ENCODE measurements around the gene CCDC175.

The CCDC175 gene

DNA sequence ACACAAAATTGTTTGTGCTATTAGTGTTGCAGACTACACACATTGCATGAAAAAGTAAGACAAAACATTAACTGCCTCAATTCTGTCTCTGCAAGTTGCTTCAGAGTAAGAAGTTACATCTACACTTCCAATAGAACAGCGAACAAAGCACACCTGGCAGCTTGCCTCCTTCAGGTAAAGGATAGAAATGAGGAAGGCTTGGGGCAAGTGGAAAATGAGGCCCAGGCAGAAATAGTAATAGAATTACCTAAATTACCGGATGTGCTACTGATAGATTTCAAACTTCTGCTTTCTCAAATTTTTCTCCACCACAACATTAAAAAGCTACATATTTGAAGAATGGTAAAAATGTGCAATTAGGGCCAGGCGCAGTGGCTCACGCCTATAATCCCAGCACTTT lies 37.7 kb downstream of the CCDC175 start:
- DNase-seq: no peak

DNA sequence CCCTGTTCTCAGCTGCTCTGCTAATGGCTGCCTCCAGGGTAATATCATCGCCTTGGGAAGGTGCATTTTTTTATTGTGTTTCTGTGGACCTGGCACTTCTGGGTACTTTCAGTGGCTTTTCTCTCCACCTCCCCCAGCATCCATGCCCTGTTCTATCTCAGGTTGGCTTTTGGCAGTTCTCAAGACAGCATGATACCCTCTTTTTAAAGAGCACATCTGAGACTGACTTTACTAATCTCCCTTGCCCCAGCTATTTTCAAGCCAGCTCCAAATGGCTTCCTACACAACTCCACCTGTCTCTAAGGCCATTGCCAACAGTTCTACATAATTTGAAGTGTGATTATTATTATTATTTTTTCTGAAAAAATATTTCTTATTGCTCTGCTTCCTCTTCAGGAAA lies 39.1 kb downstream of the CCDC175 start:
- DNase-seq: no peak

DNA sequence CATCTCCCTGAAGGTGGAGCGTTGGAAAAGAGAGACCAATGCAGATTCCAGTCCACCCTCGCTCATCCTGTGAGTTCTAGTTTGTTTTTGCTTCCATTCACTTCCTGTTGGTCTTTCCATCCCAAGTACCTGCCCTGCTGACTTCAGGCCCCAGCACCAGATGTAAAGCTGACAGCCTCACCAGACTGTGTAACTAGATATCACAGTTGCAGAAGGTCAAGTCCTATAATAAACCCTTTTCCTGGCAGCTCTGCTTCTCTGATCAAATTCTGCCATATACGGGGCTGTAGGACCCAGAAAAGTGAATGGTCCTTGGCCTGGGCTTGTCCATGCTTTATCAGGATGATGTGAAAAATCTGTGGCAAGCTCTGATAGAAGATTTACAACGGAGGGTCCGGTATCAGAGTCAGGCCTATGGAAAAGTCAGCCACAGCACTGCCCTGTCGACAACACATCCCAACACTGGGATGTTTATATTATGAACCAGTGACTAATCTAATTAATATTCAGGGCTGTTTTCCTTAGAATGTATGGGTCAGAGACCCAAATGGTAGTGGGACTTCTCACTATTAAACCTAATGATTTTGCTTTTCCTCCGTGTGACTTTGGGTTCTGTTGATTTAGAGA lies 42.1 kb downstream of the CCDC175 start:
- DNase-seq: no peak

DNA sequence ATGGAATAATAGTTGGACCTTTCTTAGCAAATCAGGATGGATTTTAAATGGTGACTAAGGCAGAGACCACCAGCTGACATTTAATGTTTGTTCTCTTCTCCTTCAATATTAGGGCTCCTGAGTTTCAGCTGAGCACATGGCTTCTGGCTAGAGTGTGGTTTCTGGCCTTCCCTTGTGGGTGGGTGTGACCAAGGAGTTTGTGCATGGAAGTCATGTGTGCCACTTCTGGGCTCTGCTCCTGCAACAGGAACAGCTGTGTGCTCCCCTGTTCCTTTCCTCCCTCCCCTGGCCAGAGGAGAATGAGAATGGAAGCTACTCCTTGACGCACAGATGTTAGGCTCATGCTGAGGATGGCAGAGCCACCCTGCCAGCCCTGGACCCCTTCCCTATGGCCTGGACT lies 44.2 kb downstream of the CCDC175 start:
- DNase-seq: no peak

DNA sequence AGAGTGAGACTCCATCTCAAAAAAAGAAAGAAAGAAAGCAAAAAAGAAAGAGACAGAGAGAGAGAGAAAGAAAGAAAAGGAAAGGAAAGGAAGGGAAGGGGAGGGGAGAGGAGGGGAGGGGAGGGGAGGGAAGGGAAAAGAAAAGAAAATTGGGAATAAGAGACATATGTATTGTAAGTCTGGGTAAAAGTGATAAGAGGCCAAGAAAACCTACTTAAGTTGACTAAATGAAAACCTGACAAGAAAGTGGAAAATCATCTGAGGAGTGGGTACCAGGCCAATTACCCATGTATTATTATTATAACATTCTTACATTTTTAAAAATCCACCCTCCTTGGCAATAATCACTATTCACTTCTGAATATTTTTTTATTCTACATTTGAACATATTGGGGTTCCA lies 46.3 kb downstream of the CCDC175 start:
- DNase-seq: no peak

DNA sequence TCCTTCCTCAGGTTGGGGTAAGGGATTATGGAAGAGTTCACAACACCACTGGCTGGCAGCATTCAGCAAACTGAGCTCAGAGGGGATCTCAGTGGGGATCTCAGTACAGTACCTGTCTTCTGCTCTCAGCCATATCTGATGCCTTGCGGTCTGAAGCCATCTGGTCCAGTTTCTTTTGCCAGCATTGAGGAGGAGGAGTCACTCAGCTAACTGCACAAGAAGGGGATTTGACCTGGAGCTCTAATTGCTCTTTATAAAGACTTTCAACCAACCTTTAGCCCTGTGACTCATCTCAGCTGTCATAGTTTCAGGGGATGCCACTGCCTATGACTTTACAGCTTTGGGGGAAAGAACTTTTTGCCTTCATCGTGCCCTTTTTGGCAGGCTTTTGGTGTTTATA lies 47.4 kb downstream of the CCDC175 start:
- DNase-seq: no peak

DNA sequence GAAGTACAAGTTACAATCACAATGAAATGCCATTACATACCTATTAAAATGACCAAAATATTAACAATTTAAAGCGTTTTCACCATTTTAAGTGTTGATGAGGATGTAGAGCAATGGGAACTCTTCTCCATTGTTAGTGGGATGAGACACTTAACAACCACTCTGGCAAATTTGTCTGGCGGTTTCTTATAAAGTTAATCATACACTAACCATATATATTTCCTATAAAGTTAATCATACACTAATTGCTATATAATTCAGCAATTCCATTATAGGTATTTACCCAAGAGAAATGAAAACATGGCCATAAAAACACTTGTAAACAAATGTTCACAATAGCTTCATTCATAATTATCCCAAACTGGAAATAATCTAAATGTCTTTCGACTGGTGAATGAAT lies 56.4 kb downstream of the CCDC175 start:
- DNase-seq: no peak

DNA sequence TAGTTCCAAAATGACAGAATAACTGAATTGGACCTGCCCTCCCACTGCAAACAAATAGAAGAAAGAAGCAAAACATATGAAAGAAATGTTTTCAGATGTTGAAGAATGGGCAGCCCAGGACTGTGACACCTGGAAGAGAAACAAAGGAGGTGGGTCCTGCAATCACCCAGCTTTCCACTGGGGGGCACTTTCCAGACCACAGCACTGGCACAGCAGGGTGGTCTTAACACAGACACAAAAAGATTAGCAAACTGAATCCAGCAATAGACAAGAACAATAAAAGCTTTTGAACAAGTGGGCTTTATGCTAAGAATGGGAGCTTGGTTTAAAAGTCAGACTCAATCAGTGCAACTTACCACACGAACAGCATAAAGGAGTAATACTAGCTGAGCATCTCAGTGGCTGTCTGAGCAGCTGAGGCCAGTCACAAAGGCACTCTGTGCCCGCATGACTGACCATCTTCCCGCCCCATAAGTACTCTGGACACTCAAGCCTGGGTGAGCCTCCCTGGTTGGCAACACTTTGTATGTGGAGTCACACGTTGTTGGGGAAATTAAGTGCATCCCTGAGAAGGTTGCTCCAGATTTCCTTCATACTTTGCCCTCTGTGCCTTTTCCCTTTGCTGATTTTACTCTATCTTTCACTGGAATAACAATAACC lies 64.6 kb downstream of the CCDC175 start:
- no peak for DNase-seq

DNA sequence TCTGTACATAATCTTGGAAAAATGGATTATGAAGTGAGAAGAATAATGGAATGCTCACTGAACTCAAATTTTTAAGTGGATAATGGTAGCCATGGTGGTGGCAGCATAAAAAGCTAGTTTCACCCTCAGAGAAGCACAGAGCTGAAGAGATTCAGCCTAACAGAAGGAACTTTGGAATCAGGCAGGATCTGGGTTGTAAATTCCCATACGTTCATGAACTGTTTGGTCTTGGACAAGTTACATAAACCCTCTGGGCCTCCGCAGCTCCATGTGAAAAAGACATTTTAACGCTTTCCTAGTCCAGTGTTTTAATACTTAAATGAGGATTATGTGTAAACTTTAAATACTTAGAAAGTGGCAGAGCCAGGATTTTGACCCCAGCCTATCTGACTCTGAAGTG lies 65.6 kb downstream of the CCDC175 start:
- DNase-seq: no peak

DNA sequence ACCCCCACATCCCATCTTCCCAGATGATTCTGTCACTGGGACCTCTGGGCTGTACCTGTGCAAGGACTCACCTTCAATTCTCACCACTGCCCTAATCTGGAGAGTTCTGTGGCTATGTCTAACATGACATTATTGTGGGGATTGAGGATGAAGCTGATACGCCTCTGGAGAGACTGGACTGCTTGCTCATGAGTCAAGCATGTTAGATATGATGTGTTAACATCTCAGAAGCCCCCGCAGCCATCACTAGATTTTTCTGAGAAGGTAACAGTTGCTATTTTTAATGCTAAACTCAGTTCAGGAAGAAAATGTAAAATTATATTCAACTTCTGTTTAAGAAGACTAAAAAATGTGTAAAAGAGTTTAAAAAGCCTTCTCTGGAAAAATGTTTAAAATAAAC lies 66.6 kb downstream of the CCDC175 start:
- DNase-seq: no peak

DNA sequence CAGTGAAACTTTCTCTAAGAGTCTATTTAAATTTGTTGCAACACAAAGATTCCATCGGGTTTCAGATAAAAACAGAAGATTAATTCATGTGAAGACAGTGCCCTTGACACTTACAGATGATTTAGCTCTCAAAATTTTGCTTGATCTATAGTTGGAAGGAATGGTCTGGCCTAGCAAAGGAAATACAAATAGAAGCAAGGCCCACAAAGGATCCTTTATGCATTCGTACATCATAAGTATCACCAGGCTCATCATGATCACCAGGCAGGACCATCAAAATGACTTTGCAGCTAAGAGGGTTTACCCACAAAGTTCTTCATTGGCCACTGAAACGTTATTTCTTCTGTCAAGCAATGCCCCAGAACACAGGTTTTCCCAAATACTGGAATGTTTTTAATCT lies 67.5 kb downstream of the CCDC175 start:
- DNase-seq: no peak

DNA sequence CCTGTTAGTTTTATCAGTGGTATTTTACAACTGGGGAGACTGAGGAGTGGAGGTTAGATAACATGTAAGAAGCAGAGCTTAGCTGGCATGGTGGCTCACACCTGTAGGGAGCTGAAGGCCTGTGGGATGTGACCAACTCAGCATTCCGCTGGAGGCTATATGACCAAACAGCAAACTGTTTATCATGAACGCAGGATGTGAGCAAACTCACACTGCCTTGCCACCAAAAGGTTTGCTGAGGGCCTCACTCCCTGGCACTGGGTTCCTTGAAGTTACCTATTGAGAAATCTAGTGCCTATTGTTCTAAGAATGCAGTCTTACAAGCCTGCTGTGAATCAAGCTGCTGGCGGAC lies 68.9 kb downstream of the CCDC175 start:
- DNase-seq: no peak

DNA sequence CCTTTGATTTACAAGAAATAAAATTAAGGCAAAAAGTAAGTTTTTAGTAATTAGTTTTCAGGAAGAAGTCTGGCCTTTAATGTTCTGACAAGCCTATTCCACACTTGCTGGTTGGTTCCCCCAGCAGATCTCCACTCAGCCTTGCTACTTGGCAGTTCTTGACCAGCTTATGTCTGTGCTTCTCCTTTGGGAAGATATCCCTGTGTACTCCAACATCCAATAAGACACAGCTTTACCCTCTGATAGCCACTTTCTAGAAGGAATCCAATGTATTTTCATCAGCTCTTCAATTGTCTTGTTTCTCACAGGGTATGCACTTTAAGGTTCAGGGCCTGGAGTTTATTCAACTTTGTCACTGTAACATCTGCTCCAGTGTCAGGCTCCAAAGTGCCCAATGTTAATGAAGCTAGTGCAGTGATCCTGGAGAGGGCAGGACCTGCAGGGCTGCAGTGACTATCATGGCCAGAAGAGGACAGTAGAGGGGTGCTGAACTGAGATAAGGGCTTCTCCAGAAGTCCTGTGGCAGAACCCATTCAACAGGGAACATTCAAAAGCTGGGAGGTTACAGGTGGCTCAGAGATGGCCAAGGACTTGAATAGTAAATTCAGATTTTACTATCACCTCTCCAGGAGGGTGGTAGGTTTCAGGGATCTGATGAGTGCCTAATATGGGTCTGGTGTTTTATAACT lies 69.4 kb downstream of the CCDC175 start:
- DNase-seq: peak; percentile 73

DNA sequence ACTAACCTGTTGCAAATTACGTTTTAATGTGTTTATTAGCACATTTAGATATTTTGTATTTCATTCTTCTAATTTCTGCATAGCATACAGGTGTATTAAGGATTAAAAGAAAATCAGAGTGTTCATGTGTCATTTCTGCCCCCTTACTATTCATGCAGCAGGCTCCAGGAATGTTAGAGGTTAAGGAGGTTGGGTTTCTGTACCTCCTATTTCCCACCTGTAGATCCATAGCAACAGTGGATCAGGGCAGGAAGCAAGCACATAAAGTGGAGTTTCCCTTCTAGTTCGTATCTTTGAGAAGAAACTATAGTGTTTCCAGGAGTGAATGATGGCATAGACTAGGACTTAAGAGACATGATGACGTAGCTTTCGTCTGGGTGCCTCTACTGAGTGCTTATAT lies 73.4 kb downstream of the CCDC175 start:
- DNase-seq: no peak

DNA sequence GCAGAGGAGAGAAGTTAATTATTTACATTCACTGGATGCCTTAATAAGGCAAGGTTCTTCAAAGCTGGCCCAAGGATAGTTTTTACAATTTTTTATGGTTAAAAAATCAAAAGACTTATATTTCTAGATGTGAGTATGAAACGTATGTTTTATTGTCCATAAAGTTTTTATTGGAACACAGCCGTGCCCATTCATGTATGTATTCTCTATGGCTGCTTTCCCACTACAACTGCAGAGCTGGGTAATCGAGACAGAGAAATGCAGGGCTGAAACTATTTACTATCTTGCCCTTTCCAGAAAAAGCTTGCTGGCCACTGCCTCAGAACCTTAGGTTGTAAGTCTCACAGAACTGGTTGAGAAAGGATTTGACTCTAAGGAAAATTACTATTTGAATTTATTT lies 75.9 kb downstream of the CCDC175 start:
- no peak for DNase-seq

DNA sequence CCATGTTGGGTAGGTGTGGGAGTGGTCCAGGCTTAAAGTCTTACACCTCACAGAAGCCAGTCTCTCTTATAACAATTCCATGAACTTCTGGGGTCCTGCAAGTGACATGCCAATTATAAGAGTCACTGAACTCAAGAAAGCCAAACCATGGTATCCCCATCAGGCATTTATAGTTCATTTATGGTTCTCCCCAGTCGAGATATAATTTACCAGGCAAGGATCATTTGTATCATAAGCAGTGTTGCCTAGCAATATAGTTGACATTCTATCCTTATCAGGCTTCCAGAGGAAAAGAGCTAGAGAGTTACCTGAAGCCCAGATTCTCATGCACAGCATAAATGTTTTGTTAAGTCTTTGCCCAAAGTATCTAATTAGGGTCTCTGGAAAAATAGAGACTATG lies 84.2 kb downstream of the CCDC175 start:
- DNase-seq: no peak

DNA sequence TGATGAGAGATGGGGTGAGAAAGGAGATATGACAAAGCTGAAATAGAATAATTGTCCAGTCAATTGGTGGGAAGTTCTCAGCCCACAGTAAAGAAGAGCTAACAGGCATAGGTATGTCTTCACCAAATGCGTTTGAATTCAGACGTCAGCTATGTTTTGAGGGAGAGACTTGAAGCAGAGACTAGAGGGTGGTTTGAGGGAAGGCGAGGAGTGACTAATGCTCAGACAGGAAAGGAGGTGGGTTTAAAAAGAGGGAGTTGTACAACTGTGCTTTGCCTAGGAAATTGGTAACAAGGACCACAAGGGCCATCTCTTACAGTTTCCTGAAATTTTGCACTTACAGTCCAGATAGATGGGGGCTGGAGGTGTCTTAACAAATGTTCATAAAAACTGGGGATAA lies 85.9 kb downstream of the CCDC175 start:
- no peak for DNase-seq

DNA sequence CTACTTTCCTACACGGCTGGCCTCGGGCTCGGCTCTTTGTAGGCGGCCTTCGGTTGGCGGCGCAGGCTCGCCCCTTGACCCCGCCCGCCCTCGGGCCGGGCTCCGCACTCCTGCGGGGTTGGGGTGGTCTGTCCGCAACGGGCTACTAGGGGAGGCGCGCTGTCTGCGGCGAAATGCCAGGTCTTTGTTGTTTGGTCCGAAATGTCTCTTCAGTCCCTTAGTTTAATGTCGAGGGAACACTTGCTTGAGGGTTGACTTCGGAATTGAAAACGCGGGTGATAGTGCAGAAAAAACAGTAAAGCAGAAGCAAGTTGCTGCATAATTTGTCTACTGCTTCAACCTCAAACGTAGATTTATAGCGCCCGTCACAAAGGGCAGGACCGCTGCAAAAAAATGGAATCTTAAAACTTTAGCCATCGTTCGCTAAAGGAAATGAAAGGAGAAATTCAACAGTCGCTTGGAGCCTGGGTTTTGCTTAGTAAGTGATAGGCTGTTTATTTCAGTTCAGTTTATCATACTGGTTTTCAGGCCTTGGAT lies 91.9 kb downstream of the CCDC175 start:
- DNase-seq: peak; percentile 66

DNA sequence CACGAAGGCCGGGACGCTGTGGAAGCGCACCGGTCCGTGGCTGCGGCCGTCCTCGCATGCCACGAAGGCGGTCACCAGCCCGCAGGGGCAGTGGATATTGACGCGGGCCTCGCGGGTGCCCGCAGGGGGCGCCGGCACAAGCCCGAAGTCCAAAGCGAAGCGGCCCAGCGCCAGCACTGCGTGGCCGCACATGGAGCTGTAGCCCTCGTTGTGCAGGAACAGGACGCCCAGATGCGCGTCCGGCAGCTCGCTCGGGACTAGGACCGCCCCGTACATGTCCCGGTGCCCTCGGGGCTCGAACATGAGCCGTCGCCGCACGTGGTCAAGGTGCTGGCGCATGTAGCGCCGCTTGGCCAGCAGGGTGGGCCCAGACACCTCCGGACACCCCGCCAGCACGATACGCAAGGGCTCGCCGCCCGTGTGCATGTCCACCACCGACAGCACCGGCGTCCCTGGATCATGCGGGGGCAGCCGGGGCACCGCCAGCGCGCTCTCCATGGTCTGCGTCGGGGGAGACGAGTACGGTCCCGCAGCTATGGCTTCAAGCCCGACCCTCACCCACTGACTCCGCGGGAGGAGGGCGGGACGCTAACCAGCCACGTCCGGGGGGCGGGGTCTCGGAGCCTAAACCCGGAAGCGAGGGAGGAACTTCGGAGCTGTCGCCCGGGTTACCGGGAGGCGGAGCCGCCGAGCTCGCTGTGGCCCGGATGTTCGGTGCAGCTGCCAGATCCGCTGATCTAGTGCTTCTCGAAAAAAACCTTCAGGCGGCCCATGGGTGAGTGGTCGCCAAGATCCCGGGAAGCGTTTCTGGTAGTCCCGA lies 92.6 kb downstream of the CCDC175 start, which contains the start of the genes JKAMP and L3HYPDH:
TSS of gene JKAMP (plus strand) at position 699 of the 820 bp plus-strand sequence. CDS start at position 772, 73 bp downstream.
TSS of gene L3HYPDH (minus strand) at position 590 of the 820 bp plus-strand sequence. CDS start at position 498, 92 bp downstream.
- DNase-seq: peak; percentile 99

DNA sequence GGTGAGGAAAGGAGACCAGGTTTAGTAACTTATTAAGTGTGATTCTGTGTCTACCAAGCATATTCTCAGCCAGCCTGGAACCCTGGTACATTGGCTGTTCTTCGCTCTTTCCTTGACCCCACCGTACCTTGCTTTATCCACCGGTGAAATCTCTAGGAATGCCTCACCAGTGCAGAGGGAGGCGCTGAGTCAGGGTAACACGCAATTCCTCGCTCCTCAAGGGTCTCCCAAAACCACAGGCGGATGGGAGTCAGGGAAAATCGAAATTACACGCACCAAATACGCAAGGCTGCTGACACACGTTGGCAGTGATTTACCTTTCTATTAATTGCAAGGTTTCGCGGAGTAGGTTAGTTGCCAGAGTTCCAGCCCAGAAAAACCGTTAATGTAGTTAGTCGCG lies 93.2 kb downstream of the CCDC175 start:
- DNase-seq: no peak

DNA sequence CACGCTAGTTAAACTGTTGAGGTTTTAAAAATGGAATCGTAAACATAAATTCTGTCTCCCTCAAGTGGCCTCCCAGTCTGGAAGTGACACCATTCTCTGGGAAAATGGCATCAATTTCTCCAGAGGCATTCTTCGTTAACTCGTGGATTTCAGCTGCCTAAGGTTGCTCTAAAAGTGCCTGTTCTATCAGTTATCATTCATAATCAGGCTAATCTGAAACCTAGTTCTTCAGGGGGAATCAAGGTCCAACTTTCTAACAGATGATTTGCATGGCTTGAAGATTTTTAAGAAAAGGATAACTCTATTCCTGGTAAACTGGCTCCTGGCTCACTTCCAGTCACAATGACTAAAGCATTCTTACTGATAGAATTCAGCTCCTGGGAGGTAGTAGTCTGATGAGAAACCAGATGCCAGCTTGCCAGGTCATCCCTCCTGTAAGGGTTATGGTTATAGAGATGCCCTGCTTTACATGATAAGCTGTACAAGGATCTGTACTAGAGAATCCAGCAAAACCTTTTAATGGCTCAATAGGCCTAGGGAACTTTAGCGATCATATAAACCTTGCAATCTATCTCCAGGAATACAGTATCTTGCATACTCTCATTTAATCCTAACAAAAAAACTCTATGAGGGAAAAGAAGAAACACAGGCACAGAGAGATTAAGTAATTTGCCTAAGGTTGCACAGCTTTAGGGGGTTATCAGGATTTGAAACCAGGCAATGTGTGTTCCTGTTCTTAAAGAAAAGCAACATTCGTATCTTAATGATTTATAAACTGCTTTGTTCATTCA lies 93.9 kb downstream of the CCDC175 start:
- DNase-seq: peak; percentile 22

DNA sequence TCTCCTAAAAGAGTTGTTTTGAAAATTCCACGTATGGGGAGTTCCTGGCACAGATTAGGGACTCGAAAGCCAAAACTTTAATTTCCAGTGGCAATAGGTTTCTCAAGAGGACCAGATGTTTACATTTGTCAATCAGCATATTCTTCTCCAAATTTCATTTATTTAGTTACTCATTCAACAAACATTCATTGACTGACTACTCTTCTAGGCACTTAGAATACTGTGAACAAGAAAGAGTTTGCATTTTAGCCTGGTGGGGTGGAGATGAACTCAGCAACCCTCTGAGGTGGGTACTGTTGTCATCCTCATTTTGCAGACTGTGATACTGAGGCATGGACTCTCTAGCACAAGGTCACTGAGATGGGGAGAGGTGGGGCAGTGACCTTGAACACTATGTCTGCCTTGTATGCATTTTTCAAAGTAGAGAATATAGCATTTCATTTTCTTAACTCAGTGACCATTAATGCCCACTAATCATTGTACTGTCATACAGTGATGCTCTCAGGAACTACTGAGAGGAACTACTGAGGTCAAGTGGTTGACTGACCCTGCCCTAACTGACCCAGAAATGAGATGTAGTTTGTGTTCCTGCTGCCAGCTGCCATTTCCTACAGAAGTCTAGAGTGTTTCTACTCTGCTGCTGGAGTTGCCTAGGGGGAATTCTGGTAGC lies 94.6 kb downstream of the CCDC175 start:
- no peak for DNase-seq

All from NCI-H2029 (cell line).